Retinal pigment epithelial cell (primary cell): Measurements from ENCODE around the gene MRPL17.

Experiments used
- DNase-seq: peaks from one replicate; pipeline ENCODE4 v3.0.0-alpha.2; 2010; ENCODE audit warnings: low read depth
- H3K4me3 ChIP-seq: 2 replicates; pipeline ENCODE4 v1.5.1; 2011; ENCODE audit warnings: mild to moderate bottlenecking, low read length, control low read depth, moderate library complexity
- TF ChIP-seq, protein P1 (sequence below): conservative IDR thresholded peaks from 2 replicates; pipeline ENCODE4 v1.5.1; 2011; ENCODE audit warnings: low read depth, low read length, control low read depth, inconsistent platforms

The MRPL17 gene

GRCh38 chr11:6633422-6634408 lies 49.4 kb downstream of the MRPL17 start:
- TF ChIP-seq, protein P1, sequence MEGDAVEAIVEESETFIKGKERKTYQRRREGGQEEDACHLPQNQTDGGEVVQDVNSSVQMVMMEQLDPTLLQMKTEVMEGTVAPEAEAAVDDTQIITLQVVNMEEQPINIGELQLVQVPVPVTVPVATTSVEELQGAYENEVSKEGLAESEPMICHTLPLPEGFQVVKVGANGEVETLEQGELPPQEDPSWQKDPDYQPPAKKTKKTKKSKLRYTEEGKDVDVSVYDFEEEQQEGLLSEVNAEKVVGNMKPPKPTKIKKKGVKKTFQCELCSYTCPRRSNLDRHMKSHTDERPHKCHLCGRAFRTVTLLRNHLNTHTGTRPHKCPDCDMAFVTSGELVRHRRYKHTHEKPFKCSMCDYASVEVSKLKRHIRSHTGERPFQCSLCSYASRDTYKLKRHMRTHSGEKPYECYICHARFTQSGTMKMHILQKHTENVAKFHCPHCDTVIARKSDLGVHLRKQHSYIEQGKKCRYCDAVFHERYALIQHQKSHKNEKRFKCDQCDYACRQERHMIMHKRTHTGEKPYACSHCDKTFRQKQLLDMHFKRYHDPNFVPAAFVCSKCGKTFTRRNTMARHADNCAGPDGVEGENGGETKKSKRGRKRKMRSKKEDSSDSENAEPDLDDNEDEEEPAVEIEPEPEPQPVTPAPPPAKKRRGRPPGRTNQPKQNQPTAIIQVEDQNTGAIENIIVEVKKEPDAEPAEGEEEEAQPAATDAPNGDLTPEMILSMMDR, result no peak
- DNase-seq, result no peak
- H3K4me3 ChIP-seq, result no peak overlapping the region

GRCh38 chr11:6632116-6633073 lies 50.7 kb downstream of the MRPL17 start:
- H3K4me3 ChIP-seq, result no peak overlapping the region
- TF ChIP-seq, protein P1, result no peak
- DNase-seq, result no peak

DNA sequence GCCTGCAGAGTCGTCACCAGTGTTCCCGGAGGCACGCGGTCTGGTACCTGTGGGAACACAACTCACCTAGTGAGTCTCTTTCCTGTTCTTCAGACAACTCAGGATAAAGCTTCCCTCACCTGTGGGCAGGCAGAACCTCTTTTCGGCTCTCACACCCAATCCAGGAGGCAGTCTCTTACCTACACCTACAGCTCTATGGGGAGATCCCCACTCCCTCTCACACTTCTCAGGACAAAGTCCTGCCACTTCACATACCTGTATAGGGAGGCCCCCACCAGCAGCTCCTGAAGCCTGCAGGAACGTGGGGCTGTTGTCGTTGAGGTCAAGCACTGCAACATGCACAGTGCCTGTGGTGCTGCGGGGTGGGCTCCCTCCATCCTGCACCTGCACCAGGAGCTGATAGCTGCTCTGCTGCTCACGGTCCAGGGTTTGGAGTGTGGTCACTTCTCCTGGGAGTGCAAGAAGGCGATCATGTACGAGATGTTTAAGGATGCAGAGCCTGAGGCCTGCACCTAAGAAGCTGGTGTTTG lies 51.7 kb downstream of the MRPL17 start:
- no peak for DNase-seq
- TF ChIP-seq, protein P1, result no peak
- H3K4me3 ChIP-seq, result no peak overlapping the region

GRCh38 chr11:6630632-6631291 lies 52.4 kb downstream of the MRPL17 start:
- TF ChIP-seq, protein P1, result no peak
- no peak overlapping the region for H3K4me3 ChIP-seq
- DNase-seq, result no peak
